Astrocyte (in vitro differentiated cells and primary cell): ENCODE data around the gene MRGPRG.

Experiments
- CTCF ChIP-seq: IDR thresholded peaks from 2 replicates; pipeline ENCODE4 v1.5.1; 2011; ENCODE audit warnings: low read depth, mild to moderate bottlenecking, inconsistent platforms, low read length, moderate library complexity; ENCODE audit not compliant: insufficient read depth
- EZH2 ChIP-seq: IDR thresholded peaks from 2 replicates; pipeline ENCODE4 v1.6.1; 2012; ENCODE audit warnings: mild to moderate bottlenecking, low read length, inconsistent platforms; ENCODE audit not compliant: insufficient read depth

- TF ChIP-seq CTCF (no peak), EZH2 (no peak)
These were observed 47.6 kb downstream of the MRGPRG start for GRCh38 chr11:3170756-3171650.
